Measurements from ENCODE around the gene CAPN13. TPM values are rescaled to one million over a fixed set of nuclear protein-coding genes. Genes with fewer than 3 reads are reported as not detected.

The CAPN13 gene
- total and polyA plus RNA-seq, 2 experiments from 2014 or later = 0.50 to 0.94 TPM

- TF ChIP-seq EZH2 (IDR thresholded peaks at IDR 0.05; ENCODE audit: low read depth, unreplicated experiment) (no peak), JUNB (IDR thresholded peaks at IDR 0.05; ENCODE audit: unreplicated experiment) (no peak), NANOG (IDR thresholded peaks at IDR 0.05; ENCODE audit: borderline replicate concordance) (no peak), ETS1 (IDR thresholded peaks at IDR 0.05) (no peak), CREB1 (CRISPR knock-in tag; IDR thresholded peaks at IDR 0.05; ENCODE audit: low read depth) (no peak), EZH2phosphoT487 (IDR thresholded peaks at IDR 0.05; ENCODE audit: unreplicated experiment) (no peak), ZNF331 (CRISPR knock-in tag; IDR thresholded peaks at IDR 0.05; ENCODE audit: low read depth) (no peak), ZNF114 (CRISPR knock-in tag; IDR thresholded peaks at IDR 0.05) (no peak), POLR2AphosphoS5 (IDR thresholded peaks at IDR 0.05; ENCODE audit: low read depth) (no peak), STAT1 (IDR thresholded peaks at IDR 0.05; ENCODE audit: unreplicated experiment) (no peak)
- TF ChIP-seq, protein P1, sequence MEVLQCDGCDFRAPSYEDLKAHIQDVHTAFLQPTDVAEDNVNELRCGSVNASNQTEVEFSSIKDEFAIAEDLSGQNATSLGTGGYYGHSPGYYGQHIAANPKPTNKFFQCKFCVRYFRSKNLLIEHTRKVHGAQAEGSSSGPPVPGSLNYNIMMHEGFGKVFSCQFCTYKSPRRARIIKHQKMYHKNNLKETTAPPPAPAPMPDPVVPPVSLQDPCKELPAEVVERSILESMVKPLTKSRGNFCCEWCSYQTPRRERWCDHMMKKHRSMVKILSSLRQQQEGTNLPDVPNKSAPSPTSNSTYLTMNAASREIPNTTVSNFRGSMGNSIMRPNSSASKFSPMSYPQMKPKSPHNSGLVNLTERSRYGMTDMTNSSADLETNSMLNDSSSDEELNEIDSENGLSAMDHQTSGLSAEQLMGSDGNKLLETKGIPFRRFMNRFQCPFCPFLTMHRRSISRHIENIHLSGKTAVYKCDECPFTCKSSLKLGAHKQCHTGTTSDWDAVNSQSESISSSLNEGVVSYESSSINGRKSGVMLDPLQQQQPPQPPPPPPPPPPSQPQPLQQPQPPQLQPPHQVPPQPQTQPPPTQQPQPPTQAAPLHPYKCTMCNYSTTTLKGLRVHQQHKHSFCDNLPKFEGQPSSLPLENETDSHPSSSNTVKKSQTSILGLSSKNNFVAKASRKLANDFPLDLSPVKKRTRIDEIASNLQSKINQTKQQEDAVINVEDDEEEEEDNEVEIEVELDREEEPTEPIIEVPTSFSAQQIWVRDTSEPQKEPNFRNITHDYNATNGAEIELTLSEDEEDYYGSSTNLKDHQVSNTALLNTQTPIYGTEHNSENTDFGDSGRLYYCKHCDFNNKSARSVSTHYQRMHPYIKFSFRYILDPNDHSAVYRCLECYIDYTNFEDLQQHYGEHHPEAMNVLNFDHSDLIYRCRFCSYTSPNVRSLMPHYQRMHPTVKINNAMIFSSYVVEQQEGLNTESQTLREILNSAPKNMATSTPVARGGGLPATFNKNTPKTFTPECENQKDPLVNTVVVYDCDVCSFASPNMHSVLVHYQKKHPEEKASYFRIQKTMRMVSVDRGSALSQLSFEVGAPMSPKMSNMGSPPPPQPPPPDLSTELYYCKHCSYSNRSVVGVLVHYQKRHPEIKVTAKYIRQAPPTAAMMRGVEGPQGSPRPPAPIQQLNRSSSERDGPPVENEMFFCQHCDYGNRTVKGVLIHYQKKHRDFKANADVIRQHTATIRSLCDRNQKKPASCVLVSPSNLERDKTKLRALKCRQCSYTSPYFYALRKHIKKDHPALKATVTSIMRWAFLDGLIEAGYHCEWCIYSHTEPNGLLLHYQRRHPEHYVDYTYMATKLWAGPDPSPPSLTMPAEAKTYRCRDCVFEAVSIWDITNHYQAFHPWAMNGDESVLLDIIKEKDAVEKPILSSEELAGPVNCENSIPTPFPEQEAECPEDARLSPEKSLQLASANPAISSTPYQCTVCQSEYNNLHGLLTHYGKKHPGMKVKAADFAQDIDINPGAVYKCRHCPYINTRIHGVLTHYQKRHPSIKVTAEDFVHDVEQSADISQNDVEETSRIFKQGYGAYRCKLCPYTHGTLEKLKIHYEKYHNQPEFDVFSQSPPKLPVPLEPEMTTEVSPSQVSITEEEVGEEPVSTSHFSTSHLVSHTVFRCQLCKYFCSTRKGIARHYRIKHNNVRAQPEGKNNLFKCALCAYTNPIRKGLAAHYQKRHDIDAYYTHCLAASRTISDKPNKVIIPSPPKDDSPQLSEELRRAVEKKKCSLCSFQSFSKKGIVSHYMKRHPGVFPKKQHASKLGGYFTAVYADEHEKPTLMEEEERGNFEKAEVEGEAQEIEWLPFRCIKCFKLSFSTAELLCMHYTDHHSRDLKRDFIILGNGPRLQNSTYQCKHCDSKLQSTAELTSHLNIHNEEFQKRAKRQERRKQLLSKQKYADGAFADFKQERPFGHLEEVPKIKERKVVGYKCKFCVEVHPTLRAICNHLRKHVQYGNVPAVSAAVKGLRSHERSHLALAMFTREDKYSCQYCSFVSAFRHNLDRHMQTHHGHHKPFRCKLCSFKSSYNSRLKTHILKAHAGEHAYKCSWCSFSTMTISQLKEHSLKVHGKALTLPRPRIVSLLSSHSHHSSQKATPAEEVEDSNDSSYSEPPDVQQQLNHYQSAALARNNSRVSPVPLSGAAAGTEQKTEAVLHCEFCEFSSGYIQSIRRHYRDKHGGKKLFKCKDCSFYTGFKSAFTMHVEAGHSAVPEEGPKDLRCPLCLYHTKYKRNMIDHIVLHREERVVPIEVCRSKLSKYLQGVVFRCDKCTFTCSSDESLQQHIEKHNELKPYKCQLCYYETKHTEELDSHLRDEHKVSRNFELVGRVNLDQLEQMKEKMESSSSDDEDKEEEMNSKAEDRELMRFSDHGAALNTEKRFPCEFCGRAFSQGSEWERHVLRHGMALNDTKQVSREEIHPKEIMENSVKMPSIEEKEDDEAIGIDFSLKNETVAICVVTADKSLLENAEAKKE (CRISPR knock-in tag; IDR thresholded peaks at IDR 0.05) = no peak
- TF ChIP-seq, protein P2, sequence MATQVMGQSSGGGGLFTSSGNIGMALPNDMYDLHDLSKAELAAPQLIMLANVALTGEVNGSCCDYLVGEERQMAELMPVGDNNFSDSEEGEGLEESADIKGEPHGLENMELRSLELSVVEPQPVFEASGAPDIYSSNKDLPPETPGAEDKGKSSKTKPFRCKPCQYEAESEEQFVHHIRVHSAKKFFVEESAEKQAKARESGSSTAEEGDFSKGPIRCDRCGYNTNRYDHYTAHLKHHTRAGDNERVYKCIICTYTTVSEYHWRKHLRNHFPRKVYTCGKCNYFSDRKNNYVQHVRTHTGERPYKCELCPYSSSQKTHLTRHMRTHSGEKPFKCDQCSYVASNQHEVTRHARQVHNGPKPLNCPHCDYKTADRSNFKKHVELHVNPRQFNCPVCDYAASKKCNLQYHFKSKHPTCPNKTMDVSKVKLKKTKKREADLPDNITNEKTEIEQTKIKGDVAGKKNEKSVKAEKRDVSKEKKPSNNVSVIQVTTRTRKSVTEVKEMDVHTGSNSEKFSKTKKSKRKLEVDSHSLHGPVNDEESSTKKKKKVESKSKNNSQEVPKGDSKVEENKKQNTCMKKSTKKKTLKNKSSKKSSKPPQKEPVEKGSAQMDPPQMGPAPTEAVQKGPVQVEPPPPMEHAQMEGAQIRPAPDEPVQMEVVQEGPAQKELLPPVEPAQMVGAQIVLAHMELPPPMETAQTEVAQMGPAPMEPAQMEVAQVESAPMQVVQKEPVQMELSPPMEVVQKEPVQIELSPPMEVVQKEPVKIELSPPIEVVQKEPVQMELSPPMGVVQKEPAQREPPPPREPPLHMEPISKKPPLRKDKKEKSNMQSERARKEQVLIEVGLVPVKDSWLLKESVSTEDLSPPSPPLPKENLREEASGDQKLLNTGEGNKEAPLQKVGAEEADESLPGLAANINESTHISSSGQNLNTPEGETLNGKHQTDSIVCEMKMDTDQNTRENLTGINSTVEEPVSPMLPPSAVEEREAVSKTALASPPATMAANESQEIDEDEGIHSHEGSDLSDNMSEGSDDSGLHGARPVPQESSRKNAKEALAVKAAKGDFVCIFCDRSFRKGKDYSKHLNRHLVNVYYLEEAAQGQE (IDR thresholded peaks at IDR 0.05; ENCODE audit: unreplicated experiment) = no peak
- TF ChIP-seq, protein P3, sequence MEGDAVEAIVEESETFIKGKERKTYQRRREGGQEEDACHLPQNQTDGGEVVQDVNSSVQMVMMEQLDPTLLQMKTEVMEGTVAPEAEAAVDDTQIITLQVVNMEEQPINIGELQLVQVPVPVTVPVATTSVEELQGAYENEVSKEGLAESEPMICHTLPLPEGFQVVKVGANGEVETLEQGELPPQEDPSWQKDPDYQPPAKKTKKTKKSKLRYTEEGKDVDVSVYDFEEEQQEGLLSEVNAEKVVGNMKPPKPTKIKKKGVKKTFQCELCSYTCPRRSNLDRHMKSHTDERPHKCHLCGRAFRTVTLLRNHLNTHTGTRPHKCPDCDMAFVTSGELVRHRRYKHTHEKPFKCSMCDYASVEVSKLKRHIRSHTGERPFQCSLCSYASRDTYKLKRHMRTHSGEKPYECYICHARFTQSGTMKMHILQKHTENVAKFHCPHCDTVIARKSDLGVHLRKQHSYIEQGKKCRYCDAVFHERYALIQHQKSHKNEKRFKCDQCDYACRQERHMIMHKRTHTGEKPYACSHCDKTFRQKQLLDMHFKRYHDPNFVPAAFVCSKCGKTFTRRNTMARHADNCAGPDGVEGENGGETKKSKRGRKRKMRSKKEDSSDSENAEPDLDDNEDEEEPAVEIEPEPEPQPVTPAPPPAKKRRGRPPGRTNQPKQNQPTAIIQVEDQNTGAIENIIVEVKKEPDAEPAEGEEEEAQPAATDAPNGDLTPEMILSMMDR (conservative IDR thresholded peaks at IDR 0.05; ENCODE audit: low read depth in 2 of 2) = no peak
- no peaks in the 10 kb centered on the region for H3K36me3 ChIP-seq (ENCODE audit: insufficient read depth)
Measured at GRCh38 chr2:30732376-30732775, 74.9 kb downstream of the CAPN13 start.

More at GRCh38 chr2:30732376-30732775, 74.9 kb downstream of the CAPN13 start:
- no peak overlapping the region for H2AFZ ChIP-seq
- H3F3A ChIP-seq (replicated peaks; ENCODE audit: low read depth) = no peaks in the 10 kb centered on the region
- Mint-ChIP-seq H3K4me3 (no peak overlapping the region), H3K27ac (no peak overlapping the region), H3K36me3 (ENCODE audit: low read depth) (no peaks in the 10 kb centered on the region), H3K9me3 (no peaks in the 10 kb centered on the region), H3K4me1 (peaks cover 11% of the 10 kb centered on the region; the same call in 2 of the 3 replicates), H3K27me3 (ENCODE audit: insufficient read depth, low read depth, poor library complexity) (peaks cover 2% of the 10 kb centered on the region)
- DNase-seq (ENCODE audit: low spot score) (no peak), ATAC-seq (no peak)
- no peaks in the 10 kb centered on the region for H3K79me2 ChIP-seq (replicated peaks; ENCODE audit: insufficient read depth)
- no peaks in the 10 kb centered on the region for H3K27me3 ChIP-seq (ENCODE audit: insufficient read depth)
- no peaks in the 10 kb centered on the region for H3K9me2 ChIP-seq (ENCODE audit: insufficient read depth)
- no peaks in the 10 kb centered on the region for H4K20me1 ChIP-seq (replicated peaks; ENCODE audit: insufficient read depth)
- H3K4me3 ChIP-seq = no peak overlapping the region
- no peak overlapping the region for H3K27ac ChIP-seq (ENCODE audit: low read depth)
- H3K4me1 ChIP-seq (ENCODE audit: insufficient read depth) = no peaks in the 10 kb centered on the region
- H3K4me2 ChIP-seq = no peak overlapping the region
